Measurements from ENCODE around the gene OR11G2.
"Not testable (repeated sequence)": the region's sequence is repeated elsewhere in the genome, so short reads cannot be mapped to it uniquely, and the experiment has no call there.

OR11G2 gene

GRCh38 chr14:20177433-20177974 lies 13.2 kb upstream of the OR11G2 start:
- no peak overlapping the region for H3K27ac ChIP-seq
- no peak for TF ChIP-seq ZFX (IDR thresholded peaks at IDR 0.05; ENCODE audit: borderline replicate concordance)
- no peak for TF ChIP-seq CTCF (IDR thresholded peaks at IDR 0.05)

GRCh38 chr14:20179218-20179617 lies 11.5 kb upstream of the OR11G2 start:
- TF ChIP-seq ZFX (IDR thresholded peaks at IDR 0.05; ENCODE audit: borderline replicate concordance) (no peak), CTCF (IDR thresholded peaks at IDR 0.05) (no peak)

GRCh38 chr14:20179880-20180279 lies 10.8 kb upstream of the OR11G2 start:
- TF ChIP-seq CTCF (IDR thresholded peaks at IDR 0.05), result no peak
- no peak for TF ChIP-seq ZFX (IDR thresholded peaks at IDR 0.05; ENCODE audit: borderline replicate concordance)

More at GRCh38 chr14:20179218-20179617, 11.5 kb upstream of the OR11G2 start:
- no peak overlapping the region for H3K27ac ChIP-seq

GRCh38 chr14:20180486-20180885 lies 10.2 kb upstream of the OR11G2 start:
- H3K27ac ChIP-seq, result no peak overlapping the region
- no peak for TF ChIP-seq CTCF (IDR thresholded peaks at IDR 0.05)
- no peak for TF ChIP-seq ZFX (IDR thresholded peaks at IDR 0.05; ENCODE audit: borderline replicate concordance)

More at GRCh38 chr14:20179880-20180279, 10.8 kb upstream of the OR11G2 start:
- no peak overlapping the region for H3K27ac ChIP-seq

GRCh38 chr14:20184181-20184580 lies 6.5 kb upstream of the OR11G2 start:
- no peak overlapping the region for H3K27ac ChIP-seq
- TF ChIP-seq CTCF (IDR thresholded peaks at IDR 0.05) (no peak), ZFX (IDR thresholded peaks at IDR 0.05; ENCODE audit: borderline replicate concordance) (no peak)

GRCh38 chr14:20191396-20191795 lies 700 bp downstream of the OR11G2 start:
- no peak overlapping the region for H3K27ac ChIP-seq
- TF ChIP-seq CTCF (IDR thresholded peaks at IDR 0.05) (no peak), ZFX (IDR thresholded peaks at IDR 0.05; ENCODE audit: borderline replicate concordance) (no peak)

GRCh38 chr14:20194101-20194500 lies 3.4 kb downstream of the OR11G2 start:
- no peak overlapping the region for H3K27ac ChIP-seq
- TF ChIP-seq ZFX (IDR thresholded peaks at IDR 0.05; ENCODE audit: borderline replicate concordance), result no peak
- TF ChIP-seq CTCF (IDR thresholded peaks at IDR 0.05), result no peak

GRCh38 chr14:20195170-20195569 lies 4.5 kb downstream of the OR11G2 start:
- H3K27ac ChIP-seq, result not testable (repeated sequence)

All from 22Rv1 (cell line).